HG03196 (cell line): ENCODE measurements around the gene TNFSF11.

Experiments used
- ATAC-seq: cut with Tn5 transposase; IDR thresholded peaks from one replicate; pipeline ENCODE4 v1.9.1; 2021; ENCODE audit not compliant: unreplicated experiment

The TNFSF11 gene

DNA sequence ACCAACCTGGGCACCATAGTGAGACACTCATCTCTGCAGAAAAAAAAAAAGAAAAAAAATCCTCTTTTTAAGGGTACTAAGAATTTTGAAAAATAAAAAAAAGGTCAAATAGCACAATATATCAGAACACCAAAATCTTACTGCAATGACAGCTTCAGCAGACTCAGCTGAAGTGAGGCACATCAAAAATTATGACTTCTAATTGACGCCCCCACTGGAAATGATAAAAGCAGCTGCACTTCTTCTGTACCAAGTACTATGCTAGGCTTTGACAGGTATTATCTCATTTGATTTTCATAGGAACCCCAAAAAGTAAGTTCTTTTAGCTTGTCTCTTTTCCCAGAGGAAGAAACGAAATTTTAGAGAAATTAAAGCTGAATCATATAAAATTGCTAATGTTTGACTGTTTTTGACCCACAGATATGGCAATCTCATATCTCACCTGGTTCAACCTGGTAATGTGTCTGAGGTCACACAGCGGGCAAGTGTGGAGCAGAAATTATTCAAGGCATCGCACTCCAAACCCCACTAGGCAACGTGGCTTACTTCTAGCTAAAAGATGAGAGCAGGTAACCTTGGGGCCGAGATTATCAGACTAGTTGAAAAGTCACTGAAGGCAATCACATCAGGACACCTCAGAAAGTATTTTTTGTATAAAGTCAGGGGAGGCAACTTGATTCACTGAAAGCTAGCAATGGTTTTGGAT is 78.1 kb downstream of the TNFSF11 start:
- no peak for ATAC-seq

DNA sequence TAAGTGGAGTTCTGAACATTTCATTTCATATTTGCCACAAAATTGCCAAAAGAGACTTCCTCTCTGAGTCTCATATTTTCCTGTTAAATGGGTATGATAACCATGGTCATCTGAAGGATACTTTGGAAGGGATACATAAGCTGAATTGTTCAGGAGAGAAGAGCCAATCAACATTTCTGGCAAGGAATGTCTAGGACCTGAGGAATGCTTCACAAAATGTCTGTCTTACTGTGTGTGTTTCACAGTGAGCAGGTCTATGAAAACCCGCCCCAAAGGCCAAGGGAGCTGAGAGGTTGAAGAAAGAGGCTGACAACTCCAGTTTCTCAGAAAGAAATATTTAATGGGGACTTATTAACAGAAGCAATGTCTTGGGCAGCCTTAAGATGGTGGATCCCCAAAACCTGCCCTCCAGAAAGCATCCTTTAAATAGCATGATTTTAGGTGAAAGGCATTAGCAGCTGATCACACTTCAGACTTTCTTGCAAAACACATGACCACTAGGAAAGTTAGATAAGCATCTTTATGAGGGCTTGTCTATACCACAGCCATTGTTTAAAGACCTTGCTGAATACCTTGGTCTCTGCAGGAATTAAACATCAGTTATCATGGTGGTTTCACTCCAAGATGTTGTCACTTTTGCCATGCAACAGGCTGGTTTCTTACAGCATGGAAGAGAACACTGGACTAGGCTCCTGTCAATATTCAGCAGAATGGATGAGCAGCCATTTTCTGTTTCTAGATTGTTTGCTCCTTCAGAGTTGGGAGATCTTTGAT is 78.9 kb downstream of the TNFSF11 start:
- no peak for ATAC-seq

DNA sequence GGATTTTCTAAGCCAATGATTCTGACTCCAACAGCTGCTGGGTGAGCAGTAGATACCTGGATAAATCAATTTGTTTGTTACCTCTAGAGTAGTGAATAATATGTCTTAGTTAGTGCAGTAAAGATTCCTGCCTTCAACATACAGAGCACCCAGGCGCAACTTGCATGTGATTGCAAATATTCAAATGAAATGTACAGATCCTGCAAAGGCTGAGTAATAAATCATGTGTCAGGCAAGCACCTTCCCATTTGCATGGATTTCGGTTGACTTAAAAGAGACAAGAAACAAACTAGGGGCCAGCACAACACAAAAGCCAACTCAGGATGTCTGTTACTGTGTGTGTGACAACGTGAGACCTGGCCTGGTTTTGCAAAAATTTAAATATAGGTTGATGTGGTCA is 79.7 kb downstream of the TNFSF11 start:
- ATAC-seq = no peak

DNA sequence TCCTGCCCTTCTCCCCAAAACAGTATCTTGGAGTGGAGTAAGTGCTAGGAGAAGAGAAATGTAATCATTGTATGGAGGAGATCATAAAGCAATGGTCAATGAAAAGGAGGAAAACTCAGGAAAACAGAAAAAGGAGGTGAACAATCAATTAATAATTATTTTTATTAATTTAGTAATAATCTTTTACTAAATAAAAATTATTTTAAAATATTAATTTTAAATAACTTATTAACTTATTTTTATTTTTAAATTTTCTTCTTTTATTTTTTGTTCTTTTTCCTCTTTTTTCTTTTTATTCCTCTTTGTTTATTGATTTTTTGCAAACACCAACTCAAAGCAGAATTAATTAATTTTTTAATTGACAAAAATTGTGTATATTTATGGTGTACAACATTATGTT is 80.3 kb downstream of the TNFSF11 start:
- ATAC-seq = no peak

DNA sequence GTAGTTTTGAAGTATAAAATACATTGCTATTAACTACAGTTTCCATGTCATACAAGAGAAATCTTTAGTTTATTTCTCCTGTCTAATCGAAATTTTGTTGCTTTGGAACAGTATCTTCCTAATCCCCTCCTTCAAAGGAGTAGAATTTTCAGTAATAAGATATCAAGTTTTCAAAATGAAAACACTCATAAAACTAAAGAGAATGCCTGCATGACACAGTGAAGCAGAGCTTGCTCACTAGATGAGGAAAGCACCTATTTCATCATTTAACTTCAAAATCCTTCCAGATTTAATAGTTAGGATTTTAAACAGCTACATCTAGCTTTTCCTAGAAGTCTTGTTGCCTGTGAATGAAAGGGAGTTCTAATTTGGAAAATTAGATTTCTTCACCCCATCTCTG is 80.8 kb downstream of the TNFSF11 start:
- no peak for ATAC-seq

DNA sequence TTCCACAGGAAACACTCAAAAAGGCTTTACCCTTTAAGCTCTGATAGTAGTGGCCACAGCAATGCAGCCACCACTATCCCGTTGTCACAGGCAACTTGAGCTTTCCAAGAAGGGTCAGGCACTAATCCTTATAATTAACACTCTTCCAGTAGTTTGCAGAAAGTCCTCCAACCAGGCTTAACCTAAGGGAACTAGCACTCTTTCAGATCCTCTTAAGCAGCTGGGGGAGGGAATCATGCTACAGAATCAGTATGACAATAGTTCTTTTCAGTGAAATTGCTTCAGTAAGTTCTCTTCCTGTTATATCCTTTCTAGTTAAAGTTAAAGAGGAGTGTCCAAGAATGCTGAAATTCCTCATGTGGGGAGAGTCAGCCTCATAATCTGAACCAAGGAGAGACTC is 82.2 kb downstream of the TNFSF11 start:
- no peak for ATAC-seq

DNA sequence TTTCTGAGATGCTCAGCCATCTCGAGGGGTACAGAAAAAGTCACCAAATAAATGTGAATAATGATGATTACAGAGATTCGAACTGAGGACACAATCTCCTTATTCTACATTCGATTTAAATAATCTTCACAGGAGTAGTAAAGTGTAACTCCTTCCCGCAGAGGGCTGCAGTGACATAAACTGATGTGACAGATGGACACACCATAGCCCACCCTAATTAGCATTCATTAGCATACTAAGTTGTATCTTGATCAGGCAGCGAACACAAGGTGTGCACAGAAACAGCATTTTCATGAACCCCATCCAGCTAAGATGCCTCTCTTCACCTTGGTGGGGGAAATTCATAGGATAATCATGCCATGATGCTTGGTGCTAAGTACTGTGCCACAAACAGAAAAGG is 83.0 kb downstream of the TNFSF11 start:
- no peak for ATAC-seq
